Right atrium auricular region (tissue), 2 donors: ENCODE data around the gene SIGLEC12. TPM values are rescaled to one million over a fixed set of nuclear protein-coding genes. Genes with fewer than 3 reads are reported as not detected.
"Not testable (repeated sequence)": the region's sequence is repeated elsewhere in the genome, so short reads cannot be mapped to it uniquely, and the experiment has no call there.

Experiments
- DNase-seq: peaks from one replicate; pipeline ENCODE4 v3.0.0-alpha.2; 2019; ENCODE audit warnings: low spot score
- H3K27ac ChIP-seq, 2 donors: fragments of 200-600 bp; sonication (generic); 1 replicate in 1 of 2; 2 replicates in 1 of 2; pipeline ENCODE4 v1.5.1; 2016 to 2019
- H3K27me3 ChIP-seq, 2 donors: fragments of 200-600 bp; sonication (generic); one replicate each; pipeline versions ENCODE4 v1.5.1 to v1.6.0; 2017 to 2019
- H3K36me3 ChIP-seq: fragments of 200-600 bp; sonication (generic); one replicate; pipeline ENCODE4 v1.5.1; 2016
- H3K4me1 ChIP-seq, 2 donors: fragments of 200-600 bp; sonication (generic); one replicate each; pipeline versions ENCODE4 v1.5.1 to v1.6.0; 2017 to 2019
- H3K4me3 ChIP-seq, 2 donors: fragments of 200-600 bp; sonication (generic); 1 replicate in 1 of 2; 2 replicates in 1 of 2; pipeline ENCODE4 v1.5.1; 2017 to 2019; ENCODE audit warnings: mild to moderate bottlenecking in 1 of 2, moderate library complexity in 1 of 2
- H3K9me3 ChIP-seq, 2 donors: fragments of 200-600 bp; sonication (generic); one replicate each; pipeline ENCODE4 v1.5.1; 2019
- CTCF ChIP-seq, 2 donors: fragments of 200-600 bp; sonication (generic); IDR thresholded peaks; one replicate each; pipeline ENCODE4 v1.5.1; 2019; ENCODE audit warnings: antibody characterized with exemption in 2 of 2
- total RNA-seq, 2 donors: library from RNA; depleted of rRNA; stranded (reverse); fragments of >200 nt; gene quantifications; one replicate each; pipeline ENCODE4 v1.1.0, GENCODE V29; 2016

SIGLEC12 gene
- total RNA-seq, 2 donors from 2014 or later, result not detected

- H3K4me1 ChIP-seq, result no peaks in the 10 kb centered on the region
- no peak overlapping the region for H3K4me3 ChIP-seq
- no peaks in the 10 kb centered on the region for H3K36me3 ChIP-seq
- H3K9me3 ChIP-seq, result no peaks in the 10 kb centered on the region
- DNase-seq, result no peak
- H3K27ac ChIP-seq, result no peak overlapping the region
- TF ChIP-seq CTCF (IDR thresholded peaks at IDR 0.05), result no peak
- H3K27me3 ChIP-seq, result no peaks in the 10 kb centered on the region
Observed at GRCh38 chr19:51469162-51469561, 32.4 kb downstream of the SIGLEC12 start.

- Histone ChIP-seq H3K27me3 (no peaks in the 10 kb centered on the region), H3K4me1 (no peaks in the 10 kb centered on the region), H3K36me3 (no peaks in the 10 kb centered on the region), H3K27ac (no peak overlapping the region), H3K4me3 (no peak overlapping the region), H3K9me3 (no peaks in the 10 kb centered on the region)
- TF ChIP-seq CTCF (IDR thresholded peaks at IDR 0.05), result no peak
- no peak for DNase-seq
Observed at GRCh38 chr19:51468545-51468920, 33.1 kb downstream of the SIGLEC12 start.

GRCh38 chr19:51467864-51468544, 33.6 kb downstream of the SIGLEC12 start:
- Histone ChIP-seq H3K4me3 (no peak overlapping the region), H3K9me3 (no peaks in the 10 kb centered on the region), H3K4me1 (no peaks in the 10 kb centered on the region), H3K36me3 (no peaks in the 10 kb centered on the region), H3K27me3 (no peaks in the 10 kb centered on the region), H3K27ac (no peak overlapping the region)
- no peak for TF ChIP-seq CTCF (IDR thresholded peaks at IDR 0.05)
- DNase-seq, result no peak

- no peak for DNase-seq
Observed at GRCh38 chr19:51466723-51467122, 34.9 kb downstream of the SIGLEC12 start.

GRCh38 chr19:51463976-51464581, 37.5 kb downstream of the SIGLEC12 start:
- not testable (repeated sequence) for H3K27me3 ChIP-seq, H3K4me1 ChIP-seq

More at GRCh38 chr19:51466723-51467122, 34.9 kb downstream of the SIGLEC12 start:
- Histone ChIP-seq H3K27ac (no peak overlapping the region), H3K4me3 (no peak overlapping the region), H3K9me3 (no peaks in the 10 kb centered on the region), H3K36me3 (no peaks in the 10 kb centered on the region), H3K27me3 (no peaks in the 10 kb centered on the region), H3K4me1 (no peaks in the 10 kb centered on the region)
- TF ChIP-seq CTCF (IDR thresholded peaks at IDR 0.05), result no peak

GRCh38 chr19:51462681-51463080, 38.9 kb downstream of the SIGLEC12 start:
- Histone ChIP-seq H3K27ac (no peak overlapping the region), H3K9me3 (no peaks in the 10 kb centered on the region), H3K27me3 (no peaks in the 10 kb centered on the region), H3K4me1 (no peaks in the 10 kb centered on the region), H3K4me3 (no peak overlapping the region), H3K36me3 (no peaks in the 10 kb centered on the region)
- no peak for TF ChIP-seq CTCF (IDR thresholded peaks at IDR 0.05)
- no peak for DNase-seq

More at GRCh38 chr19:51463976-51464581, 37.5 kb downstream of the SIGLEC12 start:
- not testable (repeated sequence) for H3K9me3 ChIP-seq, H3K27ac ChIP-seq, DNase-seq, H3K36me3 ChIP-seq, H3K4me3 ChIP-seq
